RWPE2 (cell line): ENCODE data around the gene WLS.

ENCODE experiments used
- ATAC-seq: fragments of 200-7000 bp; cut with Tn5 transposase; 3 replicates; pipeline ENCODE4 v1.9.1; 2021; ENCODE audit warnings: low read depth
- DNase-seq: peaks from one replicate; pipeline ENCODE4 v3.0.0-alpha.2; 2020; ENCODE audit warnings: low spot score
- H3K27ac ChIP-seq: fragments of 450-650 bp; 2 replicates; pipeline ENCODE4 v1.5.1; 2017; ENCODE audit warnings: mild to moderate bottlenecking; ENCODE audit not compliant: poor library complexity, severe bottlenecking
- H3K27me3 ChIP-seq: fragments of 250-450 bp; sonication (Bioruptor Pico); 2 replicates; pipeline ENCODE4 v1.5.1; 2021; ENCODE audit warnings: mild to moderate bottlenecking, moderate library complexity; ENCODE audit not compliant: insufficient read depth, poor library complexity, severe bottlenecking
- H3K36me3 ChIP-seq: fragments of 250-450 bp; sonication (Bioruptor Pico); 2 replicates; pipeline ENCODE4 v1.5.1; 2020; ENCODE audit warnings: low read depth, mild to moderate bottlenecking, moderate library complexity
- H3K4me1 ChIP-seq: fragments of 250-450 bp; sonication (Bioruptor Pico); 2 replicates; pipeline ENCODE4 v1.5.1; 2021; ENCODE audit warnings: mild to moderate bottlenecking, moderate library complexity; ENCODE audit not compliant: insufficient read depth, poor library complexity, severe bottlenecking
- H3K4me3 ChIP-seq: fragments of 250-450 bp; sonication (Bioruptor Pico); 2 replicates; pipeline ENCODE4 v1.5.1; 2021; ENCODE audit warnings: mild to moderate bottlenecking, moderate library complexity; ENCODE audit not compliant: severe bottlenecking
- H3K9me3 ChIP-seq: fragments of 250-450 bp; sonication (Bioruptor Pico); 2 replicates; pipeline ENCODE4 v1.5.1; 2021; ENCODE audit warnings: mild to moderate bottlenecking, moderate library complexity; ENCODE audit not compliant: severe bottlenecking
- CTCF ChIP-seq: fragments of 450-650 bp; IDR thresholded peaks from one replicate; pipeline ENCODE4 v1.5.1; 2017; ENCODE audit warnings: mild to moderate bottlenecking, moderate library complexity; ENCODE audit not compliant: poor library complexity, severe bottlenecking

The WLS gene

GRCh38 chr1:68087184-68087583 is 145.1 kb downstream of the WLS start:
- Histone ChIP-seq H3K4me3 (no peak overlapping the region), H3K27ac (no peak overlapping the region), H3K36me3 (no peaks in the 10 kb centered on the region), H3K4me1 (no peaks in the 10 kb centered on the region), H3K27me3 (no peaks in the 10 kb centered on the region), H3K9me3 (no peaks in the 10 kb centered on the region)
- no peak for DNase-seq
- no peak for TF ChIP-seq CTCF
- no peak for ATAC-seq

GRCh38 chr1:68085752-68086151 is 146.6 kb downstream of the WLS start:
- no peaks in the 10 kb centered on the region for H3K9me3 ChIP-seq
- no peak overlapping the region for H3K4me3 ChIP-seq
- TF ChIP-seq CTCF: no peak
- DNase-seq (no peak), ATAC-seq (no peak)
- H3K4me1 ChIP-seq: no peaks in the 10 kb centered on the region
- no peaks in the 10 kb centered on the region for H3K36me3 ChIP-seq
- no peaks in the 10 kb centered on the region for H3K27me3 ChIP-seq
- no peak overlapping the region for H3K27ac ChIP-seq

GRCh38 chr1:68083686-68084085 is 148.6 kb downstream of the WLS start:
- no peak for TF ChIP-seq CTCF
- Histone ChIP-seq H3K4me3 (no peak overlapping the region), H3K36me3 (no peaks in the 10 kb centered on the region), H3K4me1 (no peaks in the 10 kb centered on the region), H3K9me3 (no peaks in the 10 kb centered on the region), H3K27ac (no peak overlapping the region), H3K27me3 (no peaks in the 10 kb centered on the region)
- no peak for DNase-seq
- no peak for ATAC-seq

GRCh38 chr1:68081775-68082283 is 150.5 kb downstream of the WLS start:
- DNase-seq (no peak), ATAC-seq (no peak)
- no peaks in the 10 kb centered on the region for H3K27me3 ChIP-seq
- H3K4me3 ChIP-seq: no peak overlapping the region
- no peak for TF ChIP-seq CTCF
- no peak overlapping the region for H3K27ac ChIP-seq
- H3K4me1 ChIP-seq: no peaks in the 10 kb centered on the region
- no peaks in the 10 kb centered on the region for H3K36me3 ChIP-seq
- no peaks in the 10 kb centered on the region for H3K9me3 ChIP-seq

GRCh38 chr1:68078647-68079046 is 153.7 kb downstream of the WLS start:
- DNase-seq: no peak
- Histone ChIP-seq H3K36me3 (no peaks in the 10 kb centered on the region), H3K4me1 (no peaks in the 10 kb centered on the region), H3K9me3 (peaks cover 2% of the 10 kb centered on the region), H3K4me3 (no peak overlapping the region), H3K27ac (no peak overlapping the region), H3K27me3 (no peaks in the 10 kb centered on the region)
- TF ChIP-seq CTCF: no peak
- no peak for ATAC-seq
